ENCODE results near the gene MTAP.

GRCh38 chr9:21796768-21797167 lies 5.7 kb upstream of the MTAP start:
- no peak for TF ChIP-seq CTCF (IDR thresholded peaks at IDR 0.05)
- TF ChIP-seq POLR2A (IDR thresholded peaks at IDR 0.05), result no peak

Data from body of pancreas (tissue), 4 donors.